GM18505 (cell line): ENCODE results near the gene BAZ1B.
"Not testable (repeated sequence)": the region's sequence is repeated elsewhere in the genome, so short reads cannot be mapped to it uniquely, and the experiment has no call there.

ENCODE experiments used
- ATAC-seq: cut with Tn5 transposase; IDR thresholded peaks from one replicate; pipeline ENCODE4 v1.9.1; 2021; ENCODE audit not compliant: unreplicated experiment
- POLR2A ChIP-seq: IDR thresholded peaks from 4 replicates; pipeline ENCODE4 v1.6.1; 2011; ENCODE audit warnings: borderline replicate concordance; ENCODE audit not compliant: insufficient read depth, insufficient read length; ENCODE audit errors: extremely low read depth

The BAZ1B gene

DNA sequence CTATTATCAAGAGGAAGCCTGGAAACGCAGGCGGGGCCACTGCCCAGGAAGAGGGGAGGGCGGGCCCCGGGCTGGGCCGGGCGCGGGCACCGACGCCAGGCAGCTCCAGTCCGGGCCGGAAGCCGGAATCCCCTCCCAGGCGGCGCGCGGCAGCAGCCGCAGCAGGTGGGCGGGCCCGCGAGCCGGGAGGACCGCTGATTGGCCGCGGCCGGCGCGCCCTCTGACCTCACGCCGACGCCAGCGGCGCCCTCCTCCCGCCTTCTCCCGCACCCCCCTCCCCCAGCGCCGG lies 35.0 kb upstream of the BAZ1B start:
- peak; percentile 80 for ATAC-seq

GRCh38 chr7:73556208-73557107 lies 34.4 kb upstream of the BAZ1B start:
- no peak for ATAC-seq
- TF ChIP-seq POLR2A: no peak

More for the DNA sequence above, 35.0 kb upstream of the BAZ1B start:
- TF ChIP-seq POLR2A: no peak

GRCh38 chr7:73555411-73555982 lies 33.4 kb upstream of the BAZ1B start:
- no peak for ATAC-seq
- TF ChIP-seq POLR2A: no peak

GRCh38 chr7:73550093-73550492 lies 28.0 kb upstream of the BAZ1B start:
- not testable (repeated sequence) for ATAC-seq

DNA sequence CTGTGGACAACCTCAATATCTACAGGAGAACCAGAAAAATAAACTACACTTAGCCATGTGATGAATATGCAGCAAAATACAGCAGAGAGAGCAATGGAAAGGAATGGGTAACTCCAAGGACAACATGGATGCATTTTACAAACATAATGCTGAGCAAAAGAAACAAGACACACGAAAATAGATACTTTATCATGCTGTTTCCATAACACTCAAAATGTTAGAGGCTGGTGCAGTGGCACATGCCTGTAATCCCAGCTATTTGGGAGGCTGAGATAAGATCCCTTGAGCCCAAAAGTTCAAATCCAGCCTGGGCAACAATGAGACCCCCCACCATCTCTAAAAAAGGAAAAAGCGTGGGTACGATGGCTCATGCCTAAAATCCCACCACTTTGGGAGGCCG lies 27.1 kb upstream of the BAZ1B start:
- ATAC-seq: no peak
- TF ChIP-seq POLR2A: no peak

- ATAC-seq: no peak
- TF ChIP-seq POLR2A: no peak
Measured at GRCh38 chr7:73547841-73548240, 25.7 kb upstream of the BAZ1B start.

- no peak for TF ChIP-seq POLR2A
- no peak for ATAC-seq
Measured at GRCh38 chr7:73544678-73545077, 22.6 kb upstream of the BAZ1B start.

DNA sequence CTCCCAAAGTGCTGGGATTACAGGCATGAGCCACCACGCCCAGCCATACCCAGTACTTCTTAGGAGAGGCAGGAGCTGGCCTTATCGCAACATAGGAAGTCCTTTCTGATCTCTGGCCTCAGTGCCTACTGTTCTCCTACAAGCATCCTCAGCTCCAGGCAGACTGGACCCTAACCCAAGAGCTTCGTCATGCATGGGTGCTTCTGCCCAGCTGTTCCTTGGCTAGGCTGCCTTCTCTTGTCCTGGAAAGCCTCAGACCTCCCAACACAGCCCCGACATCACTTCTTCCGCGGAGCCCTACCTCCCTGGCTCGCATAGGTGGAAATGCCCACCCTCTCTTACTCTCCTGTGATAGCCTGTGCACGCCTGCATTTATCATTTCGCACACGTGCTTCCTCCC lies 19.6 kb upstream of the BAZ1B start:
- no peak for ATAC-seq
- TF ChIP-seq POLR2A: no peak

DNA sequence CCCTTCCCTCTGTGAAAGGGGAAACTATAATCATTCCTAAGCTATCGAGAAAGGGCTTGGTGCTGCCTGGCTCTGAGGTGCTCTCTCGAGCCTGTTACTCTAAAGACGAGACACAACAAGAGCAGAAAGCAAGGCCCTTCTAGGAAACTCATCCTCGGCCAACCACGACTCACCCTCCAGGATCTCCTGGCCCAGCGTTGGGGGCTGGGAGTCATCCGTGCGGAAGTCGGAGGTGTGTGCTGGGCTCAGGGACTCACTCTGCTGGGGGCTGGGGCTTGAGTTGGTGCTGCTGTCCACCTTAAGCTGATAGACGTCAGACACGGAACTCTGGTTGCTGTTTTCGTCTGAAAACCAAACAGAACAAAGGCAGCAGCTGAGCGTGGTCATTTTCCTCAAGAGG lies 17.6 kb upstream of the BAZ1B start:
- no peak for TF ChIP-seq POLR2A

GRCh38 chr7:73538510-73538909 lies 16.4 kb upstream of the BAZ1B start:
- ATAC-seq: not testable (repeated sequence)

More for the DNA sequence above, 17.6 kb upstream of the BAZ1B start:
- no peak for ATAC-seq

DNA sequence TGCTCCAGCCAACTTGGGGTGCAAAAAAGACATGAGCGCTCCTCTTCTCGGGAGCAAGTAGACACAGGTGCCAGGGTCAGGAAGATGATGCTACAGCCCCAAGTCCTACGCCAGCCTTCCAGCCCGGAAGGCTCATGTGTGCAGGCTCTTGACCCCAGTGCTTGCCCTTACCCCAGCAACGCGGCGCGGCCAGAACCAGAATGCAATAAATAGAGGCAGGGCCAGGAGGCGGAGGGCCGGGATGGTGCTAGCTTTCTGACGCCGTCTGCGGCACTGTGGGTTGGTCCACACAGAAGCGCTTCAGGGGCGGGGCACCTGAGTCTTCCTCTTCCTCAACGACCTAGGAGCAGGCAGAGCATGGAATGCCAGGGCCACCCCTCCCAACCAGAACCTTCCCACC lies 15.0 kb upstream of the BAZ1B start:
- no peak for TF ChIP-seq POLR2A
- no peak for ATAC-seq

GRCh38 chr7:73536479-73536878 lies 14.4 kb upstream of the BAZ1B start:
- ATAC-seq: no peak
- TF ChIP-seq POLR2A: no peak

GRCh38 chr7:73535918-73536317 lies 13.8 kb upstream of the BAZ1B start:
- ATAC-seq: not testable (repeated sequence)

GRCh38 chr7:73533742-73534141 lies 11.6 kb upstream of the BAZ1B start:
- TF ChIP-seq POLR2A: no peak
- ATAC-seq: no peak

GRCh38 chr7:73532224-73532623 lies 10.1 kb upstream of the BAZ1B start:
- no peak for TF ChIP-seq POLR2A
- ATAC-seq: no peak
